Suppressor macrophage treated with lipopolysaccharide for 1 hour (primary cell): ENCODE measurements around the gene KLHL29.
"Not testable (repeated sequence)": the region's sequence is repeated elsewhere in the genome, so short reads cannot be mapped to it uniquely, and the experiment has no call there.

ENCODE experiments used
- DNase-seq, 3 donors: peaks; one replicate each; pipeline ENCODE4 v3.0.0-alpha.2; 2020 to 2022

Gene KLHL29

GRCh38 chr2:23384551-23385343 lies at the start of gene KLHL29:
KLHL29 (plus strand) TSS chr2:23385179; CDS start chr2:23562197, 177,018 bp downstream.
- peak; percentile 55 to 83 (median 77) for DNase-seq

GRCh38 chr2:23335550-23335949 lies 49.4 kb upstream of the KLHL29 start:
- DNase-seq: no peak

GRCh38 chr2:23342075-23342474 lies 42.9 kb upstream of the KLHL29 start:
- DNase-seq: no peak

GRCh38 chr2:23346029-23346428 lies 39.0 kb upstream of the KLHL29 start:
- no peak for DNase-seq

GRCh38 chr2:23346781-23347180 lies 38.2 kb upstream of the KLHL29 start:
- DNase-seq: no peak

GRCh38 chr2:23347471-23348092 lies 37.4 kb upstream of the KLHL29 start:
- DNase-seq: no peak

GRCh38 chr2:23348093-23348481 lies 36.9 kb upstream of the KLHL29 start:
- DNase-seq: not testable (repeated sequence)

GRCh38 chr2:23349508-23349907 lies 35.5 kb upstream of the KLHL29 start:
- DNase-seq: no peak

GRCh38 chr2:23350041-23350791 lies 34.8 kb upstream of the KLHL29 start:
- DNase-seq: no peak

GRCh38 chr2:23350792-23351355 lies 34.1 kb upstream of the KLHL29 start:
- DNase-seq: no peak

GRCh38 chr2:23351388-23352141 lies 33.4 kb upstream of the KLHL29 start:
- peak; percentile 55 to 84 (median 75) for DNase-seq

GRCh38 chr2:23354554-23354953 lies 30.4 kb upstream of the KLHL29 start:
- DNase-seq: no peak

- peak; percentile 40 to 50 (median 44) for DNase-seq
Observed at GRCh38 chr2:23355001-23355400, 30.0 kb upstream of the KLHL29 start.

- DNase-seq: peak in 1 of 3 donors; percentile 7
Observed at GRCh38 chr2:23356711-23357110, 28.3 kb upstream of the KLHL29 start.

GRCh38 chr2:23359631-23360567 lies 25.1 kb upstream of the KLHL29 start:
- no peak for DNase-seq

GRCh38 chr2:23360571-23361125 lies 24.3 kb upstream of the KLHL29 start:
- DNase-seq: peak; percentile 26 to 36 (median 30)

- no peak for DNase-seq
Observed at GRCh38 chr2:23361152-23361551, 23.8 kb upstream of the KLHL29 start.

GRCh38 chr2:23363268-23363667 lies 21.7 kb upstream of the KLHL29 start:
- DNase-seq: no peak

GRCh38 chr2:23363831-23364230 lies 21.1 kb upstream of the KLHL29 start:
- DNase-seq: no peak

- DNase-seq: no peak
Observed at GRCh38 chr2:23366720-23367119, 18.3 kb upstream of the KLHL29 start.

- DNase-seq: no peak
Observed at GRCh38 chr2:23367760-23368159, 17.2 kb upstream of the KLHL29 start.
